Nephron (organoid): ENCODE data around the gene FKBP2.
A peak's percentile ranks its signal among the peaks of the same experiment; 100 is the strongest.

Source experiments
- H3K27ac Mint-ChIP-seq, 3 experiments: 2 replicates each; pipeline ENCODE4 v1.8.0; 2020; ENCODE audit warnings: mixed read lengths in 3 of 3, mild to moderate bottlenecking in 2 of 3, moderate library complexity in 1 of 3
- H3K27me3 Mint-ChIP-seq: 2 replicates; pipeline ENCODE4 v1.8.0; 2021; ENCODE audit warnings: low read depth, mild to moderate bottlenecking, moderate library complexity, mixed read lengths
- H3K36me3 Mint-ChIP-seq: 2 replicates; pipeline ENCODE4 v1.8.0; 2020; ENCODE audit warnings: low read depth, mixed read lengths
- H3K4me1 Mint-ChIP-seq: 2 replicates; pipeline ENCODE4 v1.8.0; 2020; ENCODE audit warnings: mixed read lengths
- H3K4me3 Mint-ChIP-seq, 3 experiments: 2 replicates each; pipeline ENCODE4 v1.8.0; 2020; ENCODE audit warnings: mild to moderate bottlenecking in 3 of 3, mixed read lengths in 3 of 3, moderate library complexity in 2 of 3
- H3K9me3 Mint-ChIP-seq: 2 replicates; pipeline ENCODE4 v1.8.0; 2020; ENCODE audit warnings: mixed read lengths
- TF ChIP-seq, protein P1 (sequence below), 3 experiments: fragments of 200-600 bp; sonication (generic); IDR thresholded peaks; one replicate each; pipeline ENCODE4 v1.5.0; 2021; ENCODE audit warnings: antibody characterized with exemption in 3 of 3; ENCODE audit not compliant: unreplicated experiment in 3 of 3

FKBP2 gene

DNA sequence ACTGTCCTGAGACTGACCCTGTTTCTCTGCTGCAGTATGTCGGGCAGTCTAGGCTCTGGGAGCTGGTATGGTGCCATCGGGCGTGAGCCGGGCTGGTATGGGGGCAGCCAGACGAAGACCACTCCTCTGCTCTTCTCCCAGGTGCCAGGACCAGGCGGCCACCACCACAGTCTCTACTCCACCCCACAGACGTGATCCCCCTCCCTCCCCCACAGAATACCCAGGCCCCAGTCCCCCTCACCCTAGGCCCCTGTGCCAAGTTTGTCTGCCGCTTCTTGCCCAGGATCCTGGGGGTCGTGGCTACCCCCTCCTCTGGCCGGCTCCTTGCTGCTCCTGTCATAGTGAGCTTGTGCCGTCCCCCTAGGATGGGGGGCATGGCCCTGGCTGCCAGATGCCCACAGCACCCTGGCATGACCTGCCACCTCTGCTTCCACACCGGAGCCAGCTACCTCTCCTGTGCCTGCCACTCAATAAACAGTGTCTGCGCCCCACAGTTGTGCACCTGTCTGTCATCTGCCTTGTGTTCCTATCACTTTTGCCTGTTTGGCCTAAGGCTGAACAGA lies 48.2 kb downstream of the FKBP2 start:
- peak overlapping the region; percentile 19 to 60 (median 58) for H3K4me3 Mint-ChIP-seq
- no peaks in the 10 kb centered on the region for H3K9me3 Mint-ChIP-seq
- TF ChIP-seq, protein P1, sequence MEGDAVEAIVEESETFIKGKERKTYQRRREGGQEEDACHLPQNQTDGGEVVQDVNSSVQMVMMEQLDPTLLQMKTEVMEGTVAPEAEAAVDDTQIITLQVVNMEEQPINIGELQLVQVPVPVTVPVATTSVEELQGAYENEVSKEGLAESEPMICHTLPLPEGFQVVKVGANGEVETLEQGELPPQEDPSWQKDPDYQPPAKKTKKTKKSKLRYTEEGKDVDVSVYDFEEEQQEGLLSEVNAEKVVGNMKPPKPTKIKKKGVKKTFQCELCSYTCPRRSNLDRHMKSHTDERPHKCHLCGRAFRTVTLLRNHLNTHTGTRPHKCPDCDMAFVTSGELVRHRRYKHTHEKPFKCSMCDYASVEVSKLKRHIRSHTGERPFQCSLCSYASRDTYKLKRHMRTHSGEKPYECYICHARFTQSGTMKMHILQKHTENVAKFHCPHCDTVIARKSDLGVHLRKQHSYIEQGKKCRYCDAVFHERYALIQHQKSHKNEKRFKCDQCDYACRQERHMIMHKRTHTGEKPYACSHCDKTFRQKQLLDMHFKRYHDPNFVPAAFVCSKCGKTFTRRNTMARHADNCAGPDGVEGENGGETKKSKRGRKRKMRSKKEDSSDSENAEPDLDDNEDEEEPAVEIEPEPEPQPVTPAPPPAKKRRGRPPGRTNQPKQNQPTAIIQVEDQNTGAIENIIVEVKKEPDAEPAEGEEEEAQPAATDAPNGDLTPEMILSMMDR (IDR thresholded peaks at IDR 0.05; ENCODE audit: unreplicated experiment in 3 of 3): no peak
- H3K27ac Mint-ChIP-seq: no peak overlapping the region
- peaks cover 12% of the 10 kb centered on the region for H3K4me1 Mint-ChIP-seq
- H3K36me3 Mint-ChIP-seq: peaks cover 6% of the 10 kb centered on the region
- peaks cover 52% of the 10 kb centered on the region for H3K27me3 Mint-ChIP-seq

DNA sequence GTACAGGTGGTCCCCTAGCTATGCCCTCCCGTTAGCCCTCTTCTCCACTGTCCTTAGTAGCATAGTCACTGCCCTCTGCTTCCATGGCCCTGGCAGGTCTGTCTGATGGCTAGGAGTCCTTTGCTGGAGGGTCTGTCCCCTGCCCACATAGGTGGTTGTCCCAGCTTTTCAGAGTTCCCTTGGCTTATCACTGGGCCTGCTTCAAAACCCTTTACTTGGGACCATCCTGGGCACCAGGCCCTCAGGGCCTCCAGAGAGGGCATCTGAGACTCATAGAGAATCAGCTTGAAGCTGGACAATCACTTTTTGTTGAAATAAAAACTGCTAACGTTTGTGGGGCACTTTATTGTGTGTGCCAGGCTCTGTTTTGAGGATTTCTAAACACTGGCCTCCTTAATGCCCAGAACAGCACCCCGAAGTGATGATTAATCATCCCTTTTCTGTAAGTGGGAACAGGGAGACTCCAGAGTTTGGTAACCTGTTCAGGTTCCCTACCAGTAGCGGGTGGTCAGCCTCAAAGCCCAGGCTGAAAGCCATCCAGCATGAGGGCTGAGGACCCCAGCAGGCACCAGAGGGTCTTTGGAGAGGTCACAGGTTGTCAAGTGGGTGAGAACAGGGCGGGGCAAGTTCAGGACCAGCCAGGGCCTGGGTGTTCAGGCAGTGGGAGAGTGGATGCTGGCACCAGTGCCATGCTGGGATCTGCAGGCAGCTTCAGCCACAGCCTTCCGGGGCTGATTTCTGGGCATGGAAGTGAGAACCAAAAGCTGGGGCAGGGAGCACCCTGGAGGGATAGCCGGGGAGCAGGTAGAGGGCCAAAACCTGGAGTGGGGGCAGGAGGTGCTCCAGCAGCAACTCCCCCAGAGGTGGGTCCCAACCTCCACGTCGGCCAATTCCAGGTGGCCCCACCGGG lies 49.7 kb downstream of the FKBP2 start:
- TF ChIP-seq, protein P1 (IDR thresholded peaks at IDR 0.05; ENCODE audit: unreplicated experiment in 3 of 3): no peak
- peak overlapping the region; percentile 76 to 83 (median 83) for H3K4me3 Mint-ChIP-seq
- no peak overlapping the region for H3K27ac Mint-ChIP-seq
- H3K27me3 Mint-ChIP-seq: peaks cover 67% of the 10 kb centered on the region
- peaks cover 6% of the 10 kb centered on the region for H3K36me3 Mint-ChIP-seq
- H3K4me1 Mint-ChIP-seq: peaks cover 12% of the 10 kb centered on the region
- no peaks in the 10 kb centered on the region for H3K9me3 Mint-ChIP-seq

DNA sequence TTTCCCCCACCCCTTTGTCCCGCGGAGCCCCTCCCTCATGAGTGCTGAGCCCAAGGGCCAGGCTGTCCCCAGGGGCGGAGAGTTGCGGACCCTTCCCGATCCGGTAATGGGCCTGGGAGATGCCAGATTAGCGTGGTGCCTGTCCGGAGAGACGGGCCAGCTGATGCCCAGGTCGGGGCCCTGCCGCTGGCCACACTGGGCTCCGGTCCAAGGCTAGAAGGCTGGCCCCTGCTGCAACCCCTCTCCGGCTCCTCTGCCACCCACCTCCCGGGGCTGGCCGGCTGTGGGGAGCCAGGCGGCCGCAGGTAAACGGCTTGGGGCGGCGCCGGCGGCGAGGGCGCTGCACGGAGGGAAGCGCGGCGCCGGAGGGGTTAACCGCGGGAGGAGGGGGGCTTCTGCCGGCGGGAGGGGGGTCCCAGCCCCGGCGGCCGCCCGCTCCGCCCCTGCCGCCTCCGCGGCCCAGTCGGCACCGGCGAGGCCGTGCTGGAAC lies 50.4 kb downstream of the FKBP2 start, which contains the start of gene KCNK4:
KCNK4 (plus strand) TSS at position 41 of the 490 bp plus-strand sequence. CDS start 1,717 bp downstream, outside the sequence.
- H3K4me1 Mint-ChIP-seq: peaks cover 11% of the 10 kb centered on the region
- TF ChIP-seq, protein P1 (IDR thresholded peaks at IDR 0.05; ENCODE audit: unreplicated experiment in 3 of 3): no peak
- no peak within 1 kb of the TSS for H3K27ac Mint-ChIP-seq
- H3K9me3 Mint-ChIP-seq: no peaks in the 10 kb centered on the region
- H3K27me3 Mint-ChIP-seq: peaks cover 74% of the 10 kb centered on the region
- H3K4me3 Mint-ChIP-seq: peak within 1 kb of the TSS; percentile 76 to 83 (median 83)
- peaks cover 6% of the 10 kb centered on the region for H3K36me3 Mint-ChIP-seq

DNA sequence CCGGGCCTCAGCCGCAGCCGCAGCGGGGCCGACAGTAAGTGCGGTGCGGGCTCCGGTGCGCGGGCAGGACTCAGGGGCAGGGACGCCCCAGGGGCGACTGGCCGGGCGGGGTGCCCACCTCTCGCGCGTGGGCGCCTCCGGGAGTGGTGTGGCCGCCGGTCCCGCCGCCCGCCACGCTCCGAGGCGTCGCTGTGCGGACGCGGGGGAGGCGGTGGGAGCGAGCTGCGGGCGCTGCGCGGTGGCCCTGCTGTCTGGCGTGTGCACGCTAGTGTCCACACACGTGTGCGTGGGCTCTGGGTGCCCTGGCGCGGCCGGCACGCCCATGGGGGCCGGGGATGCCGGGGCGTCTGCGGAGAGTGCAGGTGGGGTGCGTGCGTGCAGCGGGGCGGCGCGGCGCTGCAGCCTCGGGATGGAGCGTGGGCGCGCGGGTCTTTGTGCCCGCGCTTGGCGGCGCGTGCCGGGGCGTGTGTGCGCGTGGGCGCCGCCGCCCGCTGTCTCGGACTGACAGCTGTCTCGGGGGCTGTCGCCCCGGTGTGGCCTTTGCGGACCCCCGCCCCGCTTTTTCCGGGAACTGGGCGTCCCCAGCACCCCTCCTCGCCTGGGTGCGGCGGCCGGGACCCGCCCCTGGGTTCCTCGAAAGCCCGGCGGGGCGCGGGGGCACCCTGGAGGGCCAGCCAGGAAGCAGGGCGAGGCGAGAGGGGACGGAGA lies 51.0 kb downstream of the FKBP2 start:
- Mint-ChIP-seq H3K4me1 (peaks cover 5% of the 10 kb centered on the region), H3K27me3 (peaks cover 80% of the 10 kb centered on the region), H3K9me3 (no peaks in the 10 kb centered on the region), H3K36me3 (peaks cover 6% of the 10 kb centered on the region), H3K4me3 (no peak overlapping the region), H3K27ac (no peak overlapping the region)
- TF ChIP-seq, protein P1 (IDR thresholded peaks at IDR 0.05; ENCODE audit: unreplicated experiment in 3 of 3): no peak

DNA sequence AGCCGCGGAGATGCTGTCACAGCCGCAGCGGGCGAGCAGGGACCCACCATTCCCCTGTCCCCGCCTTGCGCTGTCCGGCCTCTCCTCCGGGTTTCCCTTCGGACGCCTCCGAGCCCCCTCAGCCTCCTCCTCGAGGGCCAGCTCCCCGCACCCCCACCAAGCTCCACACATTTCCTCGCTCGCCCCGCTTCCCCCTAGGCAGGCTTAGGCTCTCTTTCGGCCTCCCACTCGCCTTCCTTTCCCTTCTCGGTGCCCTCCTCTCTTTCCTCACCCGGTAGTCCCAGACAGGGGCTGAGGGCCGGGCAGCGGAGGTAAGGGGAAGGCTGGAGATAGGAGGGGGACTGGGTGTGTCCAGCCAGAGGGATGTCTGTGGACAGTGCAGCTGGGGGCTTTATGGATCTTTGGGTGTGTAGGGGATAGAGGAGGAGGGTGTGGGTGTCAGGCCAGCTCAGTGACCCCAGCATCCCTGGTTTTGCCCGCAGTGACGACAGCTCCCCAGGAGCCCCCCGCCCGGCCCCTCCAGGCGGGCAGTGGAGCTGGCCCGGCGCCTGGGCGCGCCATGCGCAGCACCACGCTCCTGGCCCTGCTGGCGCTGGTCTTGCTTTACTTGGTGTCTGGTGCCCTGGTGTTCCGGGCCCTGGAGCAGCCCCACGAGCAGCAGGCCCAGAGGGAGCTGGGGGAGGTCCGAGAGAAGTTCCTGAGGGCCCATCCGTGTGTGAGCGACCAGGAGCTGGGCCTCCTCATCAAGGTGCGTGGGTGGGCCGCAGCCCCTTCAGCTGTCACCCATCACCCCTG lies 51.8 kb downstream of the FKBP2 start:
- Mint-ChIP-seq H3K27me3 (peaks cover 88% of the 10 kb centered on the region), H3K9me3 (no peaks in the 10 kb centered on the region), H3K4me1 (peaks cover 4% of the 10 kb centered on the region), H3K27ac (no peak overlapping the region), H3K4me3 (peak overlapping the region; percentile 51 to 73 (median 66)), H3K36me3 (peaks cover 6% of the 10 kb centered on the region)
- TF ChIP-seq, protein P1 (IDR thresholded peaks at IDR 0.05; ENCODE audit: unreplicated experiment in 3 of 3): no peak
